Measurements from ENCODE around the gene HYDIN.
"Not testable (repeated sequence)": the region's sequence is repeated elsewhere in the genome, so short reads cannot be mapped to it uniquely, and the experiment has no call there.

GRCh38 chr16:70933746-70934145 lies 296.8 kb downstream of the HYDIN start:
- TF ChIP-seq POLR2A, CTCF, POLR2AphosphoS5, EP300 (IDR thresholded peaks at IDR 0.05): not testable (repeated sequence)

All from gastroesophageal sphincter (tissue), 3 donors.